ENCODE results near the gene PRIM2. TPM values are rescaled to one million over a fixed set of nuclear protein-coding genes. Genes with fewer than 3 reads are reported as not detected.
A peak's percentile ranks its signal among the peaks of the same experiment; 100 is the strongest.
"Not testable (repeated sequence)": the region's sequence is repeated elsewhere in the genome, so short reads cannot be mapped to it uniquely, and the experiment has no call there.

PRIM2 gene
- total RNA-seq, 4 donors from 2014 or later, result 5.6 to 19.5 (median 6.9) TPM

GRCh38 chr6:57310817-57311157 is 6.6 kb upstream of the PRIM2 start:
- DNase-seq (ENCODE audit: low spot score) (no peak), ATAC-seq (ENCODE audit: low FRiP score) (no peak)
- TF ChIP-seq CTCF (IDR thresholded peaks at IDR 0.05), result no peak

DNA sequence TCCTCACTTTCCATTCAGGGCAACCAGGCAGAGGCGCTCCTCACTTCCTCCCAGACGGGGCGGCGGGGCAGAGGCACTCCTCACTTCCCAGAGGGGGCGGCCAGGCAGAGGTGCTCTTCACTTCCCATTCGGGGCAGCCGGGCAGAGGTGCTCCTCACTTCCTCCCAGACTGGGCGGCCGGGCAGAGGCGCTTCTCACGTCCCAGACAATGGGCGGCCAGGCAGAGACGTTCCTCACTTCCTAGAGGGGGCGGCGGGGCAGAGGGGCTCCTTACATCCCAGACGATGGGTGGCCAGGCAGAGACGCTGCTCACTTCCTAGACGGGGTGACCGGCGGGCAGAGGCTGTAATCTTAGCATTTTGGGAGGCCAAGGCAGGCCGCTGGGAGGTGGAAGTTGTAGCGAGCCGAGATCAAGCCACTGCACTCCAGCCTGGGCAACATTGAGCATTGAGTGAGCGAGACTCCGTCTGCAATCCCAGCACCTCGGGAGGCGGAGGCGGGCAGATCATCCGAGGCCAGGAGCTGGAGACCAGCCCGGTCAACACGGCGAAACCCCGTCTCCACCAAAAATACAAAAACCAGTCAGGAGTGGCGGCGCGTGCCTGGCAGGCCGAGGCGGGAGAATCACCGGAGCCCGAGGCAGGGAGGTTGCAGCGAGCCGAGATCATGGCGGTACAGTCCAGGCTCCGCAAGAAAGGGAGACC is 6.0 kb upstream of the PRIM2 start:
- not testable (repeated sequence) for DNase-seq (ENCODE audit: low spot score); ATAC-seq (ENCODE audit: low FRiP score)

DNA sequence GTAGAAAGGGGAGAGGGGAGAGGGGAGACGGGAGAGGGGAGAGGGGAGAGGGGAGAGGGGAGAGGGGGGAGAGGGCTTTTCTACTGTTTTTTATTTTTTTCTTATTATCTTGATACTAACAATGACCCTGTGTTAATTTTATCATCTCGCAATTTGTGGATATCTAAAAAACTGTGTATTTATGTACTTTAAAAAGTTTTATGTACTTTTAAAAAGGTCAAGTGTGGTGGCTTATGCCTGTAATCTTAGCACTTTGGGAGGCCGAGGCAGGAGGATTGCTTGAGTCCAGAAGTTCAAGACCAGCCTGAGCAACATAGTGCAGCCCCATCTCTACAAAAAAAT is 5.5 kb upstream of the PRIM2 start:
- no peak for DNase-seq (ENCODE audit: low spot score)
- ATAC-seq (ENCODE audit: low FRiP score), result no peak
- no peak for TF ChIP-seq CTCF (IDR thresholded peaks at IDR 0.05)

GRCh38 chr6:57313009-57313408 is 4.4 kb upstream of the PRIM2 start:
- DNase-seq (ENCODE audit: low spot score), result no peak
- TF ChIP-seq CTCF (IDR thresholded peaks at IDR 0.05), result no peak
- ATAC-seq (ENCODE audit: low FRiP score), result no peak

- ATAC-seq (ENCODE audit: low FRiP score) (peak; percentile 94), DNase-seq (ENCODE audit: low spot score) (no peak)
- TF ChIP-seq CTCF (IDR thresholded peaks at IDR 0.05), result no peak
Observed at GRCh38 chr6:57313711-57314471, 3.5 kb upstream of the PRIM2 start.

- no peak for DNase-seq (ENCODE audit: low spot score)
- TF ChIP-seq CTCF (IDR thresholded peaks at IDR 0.05), result no peak
- ATAC-seq (ENCODE audit: low FRiP score), result no peak
Observed at GRCh38 chr6:57315111-57315510, 2.3 kb upstream of the PRIM2 start.

DNA sequence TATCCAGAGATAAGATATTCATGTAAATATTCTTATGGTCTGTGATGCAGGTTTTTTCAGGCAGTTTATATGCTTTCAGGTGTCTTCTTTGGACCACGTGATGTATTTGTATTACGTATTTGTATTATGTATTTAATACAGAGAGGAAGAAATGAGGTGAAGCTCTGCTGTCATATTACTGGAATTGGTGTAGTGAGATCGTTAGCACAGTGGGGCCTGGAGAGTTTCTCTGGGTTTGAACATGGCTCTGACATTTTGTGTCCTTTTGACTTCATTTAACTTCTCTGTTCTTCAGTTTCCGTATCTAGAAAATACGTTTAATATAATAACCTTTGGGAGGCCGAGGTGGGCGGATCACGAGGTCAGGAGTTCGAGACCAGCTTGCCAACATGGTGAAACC is 1.6 kb upstream of the PRIM2 start:
- ATAC-seq (ENCODE audit: low FRiP score) (no peak), DNase-seq (ENCODE audit: low spot score) (no peak)
- TF ChIP-seq CTCF (IDR thresholded peaks at IDR 0.05), result no peak
